Neural crest cell (in vitro differentiated cells): Measurements from ENCODE around the gene ADAMTSL5. TPM values are rescaled to one million over a fixed set of nuclear protein-coding genes. Genes with fewer than 3 reads are reported as not detected.
"Not testable (repeated sequence)": the region's sequence is repeated elsewhere in the genome, so short reads cannot be mapped to it uniquely, and the experiment has no call there.

Experiments
- DNase-seq: peaks from one replicate; pipeline ENCODE4 v3.0.0; 2021; ENCODE audit warnings: low read depth, mixed read lengths, low spot score
- H3K27ac Mint-ChIP-seq: one replicate; pipeline ENCODE4 v1.8.0; 2021; ENCODE audit warnings: mild to moderate bottlenecking, mixed read lengths; ENCODE audit not compliant: unreplicated experiment
- H3K27me3 Mint-ChIP-seq: 2 replicates; pipeline ENCODE4 v1.8.0; 2021; ENCODE audit warnings: low read depth, mild to moderate bottlenecking, mixed read lengths
- H3K36me3 Mint-ChIP-seq: 2 replicates; pipeline ENCODE4 v1.8.0; 2021; ENCODE audit warnings: low read depth, mild to moderate bottlenecking, mixed read lengths
- H3K4me1 Mint-ChIP-seq: 2 replicates; pipeline ENCODE4 v1.8.0; 2021; ENCODE audit warnings: mixed read lengths
- H3K4me3 Mint-ChIP-seq: one replicate; pipeline ENCODE4 v1.8.0; 2021; ENCODE audit warnings: mild to moderate bottlenecking, mixed read lengths
- H3K9me3 Mint-ChIP-seq: 2 replicates; pipeline ENCODE4 v1.8.0; 2021; ENCODE audit warnings: mixed read lengths
- total RNA-seq: library from RNA; stranded (reverse); gene quantifications from 2 replicates; pipeline ENCODE4 v1.2.1, GENCODE V29; 2021
- TF ChIP-seq, protein P1 (sequence below): fragments of 200-600 bp; sonication (generic); conservative IDR thresholded peaks from 2 replicates; pipeline ENCODE4 v1.5.0; 2021; ENCODE audit warnings: antibody characterized with exemption, mild to moderate bottlenecking

The ADAMTSL5 gene
- total RNA-seq, 1 donor from 2014 or later, result not detected

GRCh38 chr19:1503925-1504773, 8.7 kb downstream of the ADAMTSL5 start:
- H3K4me3 Mint-ChIP-seq, result no peak overlapping the region
- H3K36me3 Mint-ChIP-seq, result no peaks in the 10 kb centered on the region
- H3K27ac Mint-ChIP-seq, result no peak overlapping the region
- TF ChIP-seq, protein P1, sequence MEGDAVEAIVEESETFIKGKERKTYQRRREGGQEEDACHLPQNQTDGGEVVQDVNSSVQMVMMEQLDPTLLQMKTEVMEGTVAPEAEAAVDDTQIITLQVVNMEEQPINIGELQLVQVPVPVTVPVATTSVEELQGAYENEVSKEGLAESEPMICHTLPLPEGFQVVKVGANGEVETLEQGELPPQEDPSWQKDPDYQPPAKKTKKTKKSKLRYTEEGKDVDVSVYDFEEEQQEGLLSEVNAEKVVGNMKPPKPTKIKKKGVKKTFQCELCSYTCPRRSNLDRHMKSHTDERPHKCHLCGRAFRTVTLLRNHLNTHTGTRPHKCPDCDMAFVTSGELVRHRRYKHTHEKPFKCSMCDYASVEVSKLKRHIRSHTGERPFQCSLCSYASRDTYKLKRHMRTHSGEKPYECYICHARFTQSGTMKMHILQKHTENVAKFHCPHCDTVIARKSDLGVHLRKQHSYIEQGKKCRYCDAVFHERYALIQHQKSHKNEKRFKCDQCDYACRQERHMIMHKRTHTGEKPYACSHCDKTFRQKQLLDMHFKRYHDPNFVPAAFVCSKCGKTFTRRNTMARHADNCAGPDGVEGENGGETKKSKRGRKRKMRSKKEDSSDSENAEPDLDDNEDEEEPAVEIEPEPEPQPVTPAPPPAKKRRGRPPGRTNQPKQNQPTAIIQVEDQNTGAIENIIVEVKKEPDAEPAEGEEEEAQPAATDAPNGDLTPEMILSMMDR, result no peak
- H3K27me3 Mint-ChIP-seq, result peaks cover 43% of the 10 kb centered on the region
- H3K4me1 Mint-ChIP-seq, result peaks cover 9% of the 10 kb centered on the region
- peaks cover 2% of the 10 kb centered on the region for H3K9me3 Mint-ChIP-seq
- no peak for DNase-seq

DNA sequence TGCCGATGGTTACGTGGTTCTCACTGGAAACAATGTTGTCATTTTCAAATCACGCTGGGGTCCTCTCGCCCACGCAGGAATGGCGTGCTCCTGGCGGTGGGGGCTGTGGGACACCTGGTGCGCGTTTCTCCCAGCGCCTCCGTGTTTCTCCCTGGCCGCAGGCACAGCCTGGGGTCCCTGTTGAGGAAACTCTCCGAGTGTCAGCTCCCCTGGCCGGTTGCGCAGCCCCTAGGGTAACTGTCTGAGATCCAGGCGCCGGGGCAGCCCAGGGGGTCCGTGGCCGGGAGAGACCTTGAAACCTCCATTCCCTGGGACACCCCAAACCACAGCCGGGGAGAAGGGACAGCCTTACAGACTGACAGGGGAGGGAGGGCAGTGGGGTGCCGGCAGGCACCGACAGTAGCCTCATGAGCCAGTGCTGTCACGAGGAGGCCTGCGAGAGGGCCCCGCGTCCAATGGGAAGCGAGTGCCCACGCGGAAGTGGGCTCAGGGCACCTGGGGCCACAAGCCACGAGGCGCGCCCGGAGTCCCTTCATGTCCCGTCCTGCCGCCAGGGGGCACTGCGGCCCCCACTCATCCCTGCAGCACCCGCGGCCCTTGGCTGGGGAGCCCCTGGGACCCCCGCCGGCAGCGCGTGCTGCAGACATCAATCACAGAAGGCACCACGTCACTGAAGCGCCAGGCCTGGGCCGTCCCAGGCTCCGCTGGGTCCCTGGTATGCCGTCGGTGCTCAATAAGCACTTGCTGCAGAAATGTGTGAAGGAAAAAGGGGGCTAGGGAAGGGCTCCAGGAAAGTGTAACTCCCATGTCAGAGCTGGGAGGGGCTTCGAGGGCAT, 9.5 kb downstream of the ADAMTSL5 start:
- Mint-ChIP-seq H3K4me3 (no peak overlapping the region), H3K27ac (no peak overlapping the region), H3K27me3 (peaks cover 38% of the 10 kb centered on the region), H3K9me3 (peaks cover 2% of the 10 kb centered on the region), H3K36me3 (no peaks in the 10 kb centered on the region), H3K4me1 (peaks cover 9% of the 10 kb centered on the region)
- DNase-seq, result peak; percentile 66
- TF ChIP-seq, protein P1, result peak; percentile 82

DNA sequence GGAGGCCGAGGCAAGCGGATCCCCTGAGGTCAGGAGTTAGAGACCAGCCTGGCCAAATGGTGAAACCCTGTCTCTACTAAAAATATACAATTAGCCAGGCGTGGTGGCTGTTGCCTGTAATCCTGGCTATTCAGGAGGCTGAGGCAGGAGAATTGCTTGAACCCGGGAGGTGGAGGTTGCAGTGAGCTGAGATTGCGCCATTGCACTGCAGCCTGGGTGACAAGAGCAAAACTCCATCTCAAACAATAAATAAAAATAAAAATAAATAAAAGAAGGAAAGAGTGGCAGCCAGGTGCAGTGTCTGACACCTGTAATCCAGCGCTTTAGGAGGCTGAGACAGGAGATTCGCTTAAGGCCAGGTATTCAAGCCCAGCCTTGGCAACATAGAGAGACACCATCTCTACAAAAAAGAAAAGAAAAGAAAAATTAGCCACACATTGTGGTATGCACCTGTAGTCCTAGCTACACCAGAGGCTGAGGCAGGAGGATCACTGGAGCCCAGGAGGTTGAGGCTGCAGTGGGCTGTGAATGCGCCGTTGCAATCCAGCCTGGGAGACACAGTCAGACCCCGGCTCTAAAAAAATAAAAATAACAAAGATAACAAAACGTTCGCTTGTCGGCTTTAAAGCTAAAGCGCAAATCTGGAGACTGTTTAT, 10.3 kb downstream of the ADAMTSL5 start:
- Mint-ChIP-seq H3K36me3 (no peaks in the 10 kb centered on the region), H3K9me3 (peaks cover under 1% of the 10 kb centered on the region), H3K4me1 (peaks cover 5% of the 10 kb centered on the region), H3K4me3 (no peak overlapping the region), H3K27ac (no peak overlapping the region), H3K27me3 (peaks cover 34% of the 10 kb centered on the region)
- TF ChIP-seq, protein P1, result no peak
- no peak for DNase-seq

GRCh38 chr19:1501200-1501595, 11.6 kb downstream of the ADAMTSL5 start:
- H3K9me3 Mint-ChIP-seq, result no peaks in the 10 kb centered on the region
- peaks cover 8% of the 10 kb centered on the region for H3K4me1 Mint-ChIP-seq
- DNase-seq, result no peak
- no peak overlapping the region for H3K27ac Mint-ChIP-seq
- peaks cover 33% of the 10 kb centered on the region for H3K27me3 Mint-ChIP-seq
- H3K4me3 Mint-ChIP-seq, result no peak overlapping the region
- no peaks in the 10 kb centered on the region for H3K36me3 Mint-ChIP-seq
- TF ChIP-seq, protein P1, result no peak

- H3K4me3 Mint-ChIP-seq, H3K9me3 Mint-ChIP-seq, DNase-seq, H3K27ac Mint-ChIP-seq, H3K4me1 Mint-ChIP-seq, H3K36me3 Mint-ChIP-seq: not testable (repeated sequence)
- peaks cover 19% of the 10 kb centered on the region for H3K27me3 Mint-ChIP-seq
Observed at GRCh38 chr19:1499231-1499630, 13.6 kb downstream of the ADAMTSL5 start.
